A549 treated with ZK216348 at 1 μM for 4 hours (cell line): ENCODE measurements around the gene FBXW2. TPM values are rescaled to one million over a fixed set of nuclear protein-coding genes. Genes with fewer than 3 reads are reported as not detected.

ENCODE experiments used
- total RNA-seq: library from RNA; stranded (reverse); fragments of 200-300 nt; extraction: Qiagen RNA extraction; gene quantifications from 5 replicates; pipeline ENCODE4 v1.2.3, GENCODE V29; 2022; ENCODE audit warnings: low read depth

FBXW2 gene
- total RNA-seq, result 38.7 to 41.1 TPM (median 40.2 TPM) in 5 replicates

DNA sequence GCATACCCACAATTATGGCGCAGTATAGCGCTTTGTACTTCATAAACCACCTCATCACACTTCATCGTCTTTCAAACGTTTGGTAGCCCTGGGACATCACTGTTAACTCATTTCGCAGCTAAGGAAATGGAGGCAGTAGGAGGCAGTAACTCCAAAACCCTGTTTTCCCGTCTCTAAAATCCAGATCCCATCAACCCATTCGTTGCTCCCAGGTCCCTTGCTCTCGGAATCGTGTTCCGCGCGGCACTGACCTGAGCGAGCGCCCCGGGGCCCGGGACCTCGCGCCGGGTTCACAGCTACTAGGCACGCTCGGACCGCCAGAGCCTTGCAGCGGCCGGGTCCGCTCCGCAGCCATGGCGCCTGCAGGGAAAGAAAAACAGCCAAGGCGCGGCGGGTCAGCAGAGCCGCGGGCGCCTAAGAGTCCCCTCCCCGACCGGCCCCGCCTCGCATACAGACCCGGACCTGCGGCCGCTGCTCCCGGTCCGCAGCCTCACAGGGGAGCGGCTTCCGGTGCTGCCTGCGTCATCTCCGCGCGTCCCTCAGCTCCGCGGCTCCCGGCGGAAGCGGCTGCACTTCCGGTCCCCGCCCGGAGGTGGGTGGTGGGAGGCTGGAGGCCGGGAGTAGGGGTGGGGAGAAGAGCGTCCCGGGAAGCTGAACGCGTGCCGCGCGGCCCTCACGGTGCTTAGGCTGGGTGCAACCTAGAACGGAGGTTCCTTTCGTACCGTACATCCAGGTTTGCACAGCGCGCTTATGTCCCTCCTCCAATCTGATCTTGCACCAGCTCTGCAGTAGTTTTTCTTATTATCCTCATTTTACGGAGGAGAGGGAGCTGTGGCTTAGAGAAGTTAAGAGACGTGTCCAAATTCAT is at the start of gene FBXW2:
FBXW2 (minus strand) TSS at position 519 of the 868 bp plus-strand sequence. CDS start 5,158 bp downstream, outside the sequence.

GRCh38 chr9:120714088-120714845 is 78.9 kb downstream of the FBXW2 start, which contains the start of gene MEGF9:
Gene MEGF9 (minus strand): TSS chr9:120714470. CDS start chr9:120714358, 112 bp downstream.

Other genes starting within 250 kb of the FBXW2 start
- gene CDK5RAP2, start 213.2 kb downstream of the FBXW2 start, total RNA-seq, result 29.8 to 32.5 TPM (median 30.8 TPM) in 5 replicates
- 15.8 to 28.4 TPM (median 26.3 TPM) in 5 replicates for gene MEGF9, start 78.9 kb downstream of the FBXW2 start, total RNA-seq
- gene PSMD5, start 49.5 kb upstream of the FBXW2 start, total RNA-seq, result 27.5 to 32.7 TPM (median 29.4 TPM) in 5 replicates
- gene PHF19, start 83.8 kb upstream of the FBXW2 start, total RNA-seq, result 80.2 to 138 TPM (median 115 TPM) in 5 replicates
- gene TRAF1, start 133.4 kb upstream of the FBXW2 start, total RNA-seq, result 2.1 to 4.2 TPM (median 3.2 TPM) in 5 replicates